Measurements from ENCODE around the gene RNF130. TPM values are rescaled to one million over a fixed set of nuclear protein-coding genes. Genes with fewer than 3 reads are reported as not detected.
"Not testable (repeated sequence)": the region's sequence is repeated elsewhere in the genome, so short reads cannot be mapped to it uniquely, and the experiment has no call there.

Gene RNF130
- total and polyA plus RNA-seq, 3 experiments from 2014 or later = 15.7 to 22.7 (median 15.9) TPM

GRCh38 chr5:180007582-180007981 lies 64.0 kb downstream of the RNF130 start:
- H3K9me3 ChIP-seq (ENCODE audit: low read length) = no peaks in the 10 kb centered on the region
- Mint-ChIP-seq H3K36me3 (peaks cover 0 to 24% (median 8%) of the 10 kb centered on the region in 3 donors), H3K4me1 (peaks cover 22 to 25% (median 22%) of the 10 kb centered on the region in 3 donors), H3K27ac (peak overlapping the region in 1 of 8 donors; percentile 72), H3K9me3 (no peaks in the 10 kb centered on the region), H3K27me3 (no peaks in the 10 kb centered on the region), H3K4me3 (peak overlapping the region in 2 of 7 donors; percentile 39 to 60)
- no peak overlapping the region for H3K4me3 ChIP-seq (ENCODE audit: low read length)
- ChIA-PET CTCF (no interaction called here), POLR2A (interaction anchor here (0.6 kb wide), 1 partner anchor 22 kb away, joined by 5 read pairs; no protein-coding TSS in a partner anchor)
- no peak overlapping the region for H3K27ac ChIP-seq (ENCODE audit: low read depth, low read length)
- no peaks in the 10 kb centered on the region for H3K27me3 ChIP-seq (ENCODE audit: insufficient read depth, low read length, poor library complexity, severe bottlenecking)
- DNase-seq = no peak
- H3K4me1 ChIP-seq (ENCODE audit: insufficient read depth, low read length) = no peaks in the 10 kb centered on the region
- H3K36me3 ChIP-seq (ENCODE audit: insufficient read depth, low read length) = no peaks in the 10 kb centered on the region

GRCh38 chr5:180006141-180006540 lies 65.4 kb downstream of the RNF130 start:
- ChIA-PET CTCF (no interaction called here), POLR2A (no interaction called here)
- Histone ChIP-seq H3K9me3 (ENCODE audit: low read length) (no peaks in the 10 kb centered on the region), H3K4me3 (ENCODE audit: low read length) (no peak overlapping the region), H3K27me3 (ENCODE audit: insufficient read depth, low read length, poor library complexity, severe bottlenecking) (no peaks in the 10 kb centered on the region), H3K36me3 (ENCODE audit: insufficient read depth, low read length) (no peaks in the 10 kb centered on the region), H3K27ac (ENCODE audit: low read depth, low read length) (no peak overlapping the region), H3K4me1 (ENCODE audit: insufficient read depth, low read length) (no peaks in the 10 kb centered on the region)
- no peak for DNase-seq
- Mint-ChIP-seq H3K27me3 (no peaks in the 10 kb centered on the region), H3K4me3 (no peak overlapping the region), H3K27ac (no peak overlapping the region), H3K9me3 (no peaks in the 10 kb centered on the region), H3K36me3 (peaks cover 0 to 22% (median 9%) of the 10 kb centered on the region in 3 donors), H3K4me1 (peaks cover 22 to 25% (median 22%) of the 10 kb centered on the region in 3 donors)

DNA sequence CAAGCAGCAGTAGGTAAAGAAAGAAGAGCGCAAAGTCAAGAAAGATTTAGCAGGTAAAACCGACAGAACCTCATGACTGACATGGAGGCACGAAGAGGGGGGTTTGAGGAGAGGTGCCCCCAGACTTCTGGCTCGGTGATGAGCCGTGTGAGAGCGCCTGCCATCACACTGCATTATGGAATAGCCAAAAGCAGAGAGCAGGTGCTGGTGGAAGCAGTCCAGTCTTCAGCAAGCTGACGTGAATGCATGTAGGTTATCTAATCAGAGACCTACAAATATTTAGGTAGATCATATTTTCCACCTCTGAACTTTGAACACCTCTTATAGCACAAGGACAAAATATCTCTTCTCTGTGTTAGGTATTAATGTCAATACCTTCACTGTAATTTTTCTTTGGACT lies 68.4 kb downstream of the RNF130 start:
- ChIA-PET POLR2A (no interaction called here), CTCF (no interaction called here)
- Mint-ChIP-seq H3K27me3 (no peaks in the 10 kb centered on the region), H3K4me3 (no peak overlapping the region), H3K9me3 (no peaks in the 10 kb centered on the region), H3K27ac (peak overlapping the region in 1 of 8 donors; percentile 32), H3K4me1 (peaks cover 20 to 21% (median 21%) of the 10 kb centered on the region in 3 donors), H3K36me3 (peaks cover 2 to 9% (median 6%) of the 10 kb centered on the region in 3 donors)
- no peaks in the 10 kb centered on the region for H3K9me3 ChIP-seq (ENCODE audit: low read length)
- no peaks in the 10 kb centered on the region for H3K4me1 ChIP-seq (ENCODE audit: insufficient read depth, low read length)
- no peaks in the 10 kb centered on the region for H3K27me3 ChIP-seq (ENCODE audit: insufficient read depth, low read length, poor library complexity, severe bottlenecking)
- no peak overlapping the region for H3K4me3 ChIP-seq (ENCODE audit: low read length)
- no peaks in the 10 kb centered on the region for H3K36me3 ChIP-seq (ENCODE audit: insufficient read depth, low read length)
- H3K27ac ChIP-seq (ENCODE audit: low read depth, low read length) = no peak overlapping the region
- no peak for DNase-seq

- POLR2A ChIA-PET = no interaction called here
- CTCF ChIA-PET = no interaction called here
Observed at GRCh38 chr5:180001742-180002141, 69.8 kb downstream of the RNF130 start.

DNA sequence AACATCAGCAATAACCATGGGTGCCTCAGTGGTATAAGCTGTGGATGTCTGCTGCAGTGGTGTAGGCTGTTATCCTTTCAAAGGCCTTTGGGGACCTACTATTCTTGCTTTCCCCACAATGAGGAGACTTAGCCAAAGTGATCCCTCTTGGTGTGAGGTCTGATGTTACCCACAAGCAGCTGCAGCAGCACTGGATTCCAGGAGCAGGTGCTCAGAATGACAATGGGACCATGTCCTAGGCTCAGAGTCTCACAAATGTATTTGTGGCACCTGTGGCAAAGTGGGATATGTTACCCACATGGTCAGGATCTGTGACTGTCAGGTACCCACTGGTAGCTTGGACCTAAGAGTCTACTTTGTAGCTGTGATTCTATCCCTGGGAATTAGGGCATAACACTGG lies 70.4 kb downstream of the RNF130 start:
- Mint-ChIP-seq H3K36me3 (peaks cover 2 to 14% (median 9%) of the 10 kb centered on the region in 3 donors), H3K27me3 (no peaks in the 10 kb centered on the region), H3K4me1 (peaks cover 1 to 4% (median 1%) of the 10 kb centered on the region in 3 donors), H3K27ac (no peak overlapping the region), H3K4me3 (no peak overlapping the region), H3K9me3 (no peaks in the 10 kb centered on the region)
- no peak overlapping the region for H3K4me3 ChIP-seq (ENCODE audit: low read length)
- POLR2A ChIA-PET = no interaction called here
- no peak for DNase-seq
- no peaks in the 10 kb centered on the region for H3K4me1 ChIP-seq (ENCODE audit: insufficient read depth, low read length)
- H3K27ac ChIP-seq (ENCODE audit: low read depth, low read length) = no peak overlapping the region
- H3K36me3 ChIP-seq (ENCODE audit: insufficient read depth, low read length) = no peaks in the 10 kb centered on the region
- no peaks in the 10 kb centered on the region for H3K27me3 ChIP-seq (ENCODE audit: insufficient read depth, low read length, poor library complexity, severe bottlenecking)
- no peaks in the 10 kb centered on the region for H3K9me3 ChIP-seq (ENCODE audit: low read length)
- CTCF ChIA-PET = no interaction called here

More at GRCh38 chr5:180001742-180002141, 69.8 kb downstream of the RNF130 start:
- H3K4me3 ChIP-seq (ENCODE audit: low read length) = no peak overlapping the region
- no peak overlapping the region for H3K27ac ChIP-seq (ENCODE audit: low read depth, low read length)
- Mint-ChIP-seq H3K9me3 (no peaks in the 10 kb centered on the region), H3K4me1 (peaks cover 7 to 10% (median 7%) of the 10 kb centered on the region in 3 donors), H3K27me3 (no peaks in the 10 kb centered on the region), H3K27ac (peak overlapping the region in 1 of 8 donors; percentile 35), H3K36me3 (peaks cover 2 to 9% (median 8%) of the 10 kb centered on the region in 3 donors), H3K4me3 (no peak overlapping the region)
- no peaks in the 10 kb centered on the region for H3K9me3 ChIP-seq (ENCODE audit: low read length)
- no peaks in the 10 kb centered on the region for H3K4me1 ChIP-seq (ENCODE audit: insufficient read depth, low read length)
- no peak for DNase-seq
- no peaks in the 10 kb centered on the region for H3K36me3 ChIP-seq (ENCODE audit: insufficient read depth, low read length)
- no peaks in the 10 kb centered on the region for H3K27me3 ChIP-seq (ENCODE audit: insufficient read depth, low read length, poor library complexity, severe bottlenecking)

GRCh38 chr5:179998485-179998884 lies 73.1 kb downstream of the RNF130 start:
- no peaks in the 10 kb centered on the region for H3K4me1 ChIP-seq (ENCODE audit: insufficient read depth, low read length)
- H3K27me3 ChIP-seq (ENCODE audit: insufficient read depth, low read length, poor library complexity, severe bottlenecking) = no peaks in the 10 kb centered on the region
- no peak overlapping the region for H3K27ac ChIP-seq (ENCODE audit: low read depth, low read length)
- no peaks in the 10 kb centered on the region for H3K36me3 ChIP-seq (ENCODE audit: insufficient read depth, low read length)
- POLR2A ChIA-PET = no interaction called here
- Mint-ChIP-seq H3K27ac (peak overlapping the region in 1 of 8 donors; percentile 15), H3K4me1 (no peaks in the 10 kb centered on the region), H3K9me3 (peaks cover 0 to 8% (median 0%) of the 10 kb centered on the region in 5 donors), H3K4me3 (no peak overlapping the region), H3K36me3 (peaks cover 2 to 19% (median 8%) of the 10 kb centered on the region in 3 donors), H3K27me3 (no peaks in the 10 kb centered on the region)
- H3K9me3 ChIP-seq (ENCODE audit: low read length) = no peaks in the 10 kb centered on the region
- CTCF ChIA-PET = no interaction called here
- DNase-seq = no peak
- H3K4me3 ChIP-seq (ENCODE audit: low read length) = no peak overlapping the region

- Mint-ChIP-seq H3K27me3 (peaks cover 0 to 1% of the 10 kb centered on the region in 2 donors), H3K4me3 (no peak overlapping the region), H3K27ac (no peak overlapping the region), H3K36me3 (peaks cover 0 to 18% (median 0%) of the 10 kb centered on the region in 3 donors), H3K4me1 (no peaks in the 10 kb centered on the region), H3K9me3 (peaks cover 0 to 13% (median 5%) of the 10 kb centered on the region in 5 donors)
- no peaks in the 10 kb centered on the region for H3K9me3 ChIP-seq (ENCODE audit: low read length)
- no peaks in the 10 kb centered on the region for H3K27me3 ChIP-seq (ENCODE audit: insufficient read depth, low read length, poor library complexity, severe bottlenecking)
- no peak overlapping the region for H3K4me3 ChIP-seq (ENCODE audit: low read length)
- H3K27ac ChIP-seq (ENCODE audit: low read depth, low read length) = no peak overlapping the region
- no peaks in the 10 kb centered on the region for H3K4me1 ChIP-seq (ENCODE audit: insufficient read depth, low read length)
- no peak for DNase-seq
- no peaks in the 10 kb centered on the region for H3K36me3 ChIP-seq (ENCODE audit: insufficient read depth, low read length)
- CTCF ChIA-PET = no interaction called here
- POLR2A ChIA-PET = no interaction called here
Observed at GRCh38 chr5:179994583-179995323, 76.8 kb downstream of the RNF130 start.

- H3K27ac ChIP-seq (ENCODE audit: low read depth, low read length); H3K27me3 Mint-ChIP-seq; H3K4me3 ChIP-seq (ENCODE audit: low read length); H3K4me1 ChIP-seq (ENCODE audit: insufficient read depth, low read length); H3K9me3 ChIP-seq (ENCODE audit: low read length); DNase-seq; H3K4me1 Mint-ChIP-seq; H3K27ac Mint-ChIP-seq; CTCF ChIA-PET; H3K27me3 ChIP-seq (ENCODE audit: insufficient read depth, low read length, poor library complexity, severe bottlenecking); H3K36me3 ChIP-seq (ENCODE audit: insufficient read depth, low read length); H3K4me3 Mint-ChIP-seq; POLR2A ChIA-PET: not testable (repeated sequence)
- Mint-ChIP-seq H3K36me3 (peaks cover 0 to 18% (median 1%) of the 10 kb centered on the region in 3 donors), H3K9me3 (peaks cover 0 to 13% (median 5%) of the 10 kb centered on the region in 5 donors)
Observed at GRCh38 chr5:179992855-179993254, 78.7 kb downstream of the RNF130 start.
